HG02885 (cell line): ENCODE measurements around the gene TECPR1.

ENCODE experiments used
- ATAC-seq: cut with Tn5 transposase; IDR thresholded peaks from one replicate; pipeline ENCODE4 v1.9.1; 2021; ENCODE audit warnings: mild to moderate bottlenecking; ENCODE audit not compliant: unreplicated experiment, poor library complexity

Gene TECPR1

GRCh38 chr7:98196706-98197605 is 55.1 kb downstream of the TECPR1 start:
- no peak for ATAC-seq

- no peak for ATAC-seq
Measured at GRCh38 chr7:98194672-98195457, 57.2 kb downstream of the TECPR1 start.

- no peak for ATAC-seq
Measured at GRCh38 chr7:98194186-98194585, 57.8 kb downstream of the TECPR1 start.

GRCh38 chr7:98193474-98194180 is 58.4 kb downstream of the TECPR1 start:
- ATAC-seq = no peak

- no peak for ATAC-seq
Measured at GRCh38 chr7:98192781-98193457, 59.1 kb downstream of the TECPR1 start.

GRCh38 chr7:98191668-98192431 is 60.2 kb downstream of the TECPR1 start:
- ATAC-seq = no peak

GRCh38 chr7:98189559-98189958 is 62.5 kb downstream of the TECPR1 start:
- ATAC-seq = no peak

- ATAC-seq = no peak
Measured at GRCh38 chr7:98187138-98187502, 64.9 kb downstream of the TECPR1 start.

- no peak for ATAC-seq
Measured at GRCh38 chr7:98186452-98187137, 65.4 kb downstream of the TECPR1 start.

- ATAC-seq = no peak
Measured at GRCh38 chr7:98185101-98185500, 66.9 kb downstream of the TECPR1 start.

GRCh38 chr7:98180751-98181150 is 71.3 kb downstream of the TECPR1 start:
- no peak for ATAC-seq

- ATAC-seq = no peak
Measured at GRCh38 chr7:98178762-98179490, 73.1 kb downstream of the TECPR1 start.

- ATAC-seq = no peak
Measured at GRCh38 chr7:98178321-98178720, 73.7 kb downstream of the TECPR1 start.

- ATAC-seq = no peak
Measured at GRCh38 chr7:98177553-98177952, 74.5 kb downstream of the TECPR1 start.

- no peak for ATAC-seq
Measured at GRCh38 chr7:98175260-98175940, 76.6 kb downstream of the TECPR1 start.

GRCh38 chr7:98174334-98175259 is 77.4 kb downstream of the TECPR1 start:
- no peak for ATAC-seq

GRCh38 chr7:98171449-98171848 is 80.6 kb downstream of the TECPR1 start:
- ATAC-seq = no peak
